Measurements from ENCODE around the gene CUL5.

DNA sequence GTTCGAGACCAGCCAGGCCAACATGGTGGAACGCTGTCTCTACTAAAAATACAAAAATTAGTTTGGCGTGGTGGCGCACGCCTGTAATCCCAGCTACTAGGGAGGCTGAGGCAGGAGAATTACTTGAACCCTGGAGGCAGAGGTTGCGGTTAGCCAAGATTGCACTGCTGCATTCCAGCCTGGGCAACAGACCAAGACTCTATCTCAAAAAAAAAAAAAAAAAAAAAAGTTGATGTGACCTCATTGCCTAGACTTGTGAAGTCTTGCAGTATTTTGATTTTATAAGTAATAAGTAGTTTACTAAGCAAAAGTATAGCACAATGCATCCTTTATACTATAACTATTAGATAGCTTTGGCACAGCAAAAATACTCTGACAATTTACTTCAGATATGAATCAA lies 9.9 kb upstream of the CUL5 start:
- no peak for TF ChIP-seq POLR2AphosphoS5 (IDR thresholded peaks at IDR 0.05; ENCODE audit: low read depth)
- TF ChIP-seq CTCF (conservative IDR thresholded peaks at IDR 0.05; ENCODE audit: low read depth in 2 of 2): no peak
- TF ChIP-seq, protein P1, sequence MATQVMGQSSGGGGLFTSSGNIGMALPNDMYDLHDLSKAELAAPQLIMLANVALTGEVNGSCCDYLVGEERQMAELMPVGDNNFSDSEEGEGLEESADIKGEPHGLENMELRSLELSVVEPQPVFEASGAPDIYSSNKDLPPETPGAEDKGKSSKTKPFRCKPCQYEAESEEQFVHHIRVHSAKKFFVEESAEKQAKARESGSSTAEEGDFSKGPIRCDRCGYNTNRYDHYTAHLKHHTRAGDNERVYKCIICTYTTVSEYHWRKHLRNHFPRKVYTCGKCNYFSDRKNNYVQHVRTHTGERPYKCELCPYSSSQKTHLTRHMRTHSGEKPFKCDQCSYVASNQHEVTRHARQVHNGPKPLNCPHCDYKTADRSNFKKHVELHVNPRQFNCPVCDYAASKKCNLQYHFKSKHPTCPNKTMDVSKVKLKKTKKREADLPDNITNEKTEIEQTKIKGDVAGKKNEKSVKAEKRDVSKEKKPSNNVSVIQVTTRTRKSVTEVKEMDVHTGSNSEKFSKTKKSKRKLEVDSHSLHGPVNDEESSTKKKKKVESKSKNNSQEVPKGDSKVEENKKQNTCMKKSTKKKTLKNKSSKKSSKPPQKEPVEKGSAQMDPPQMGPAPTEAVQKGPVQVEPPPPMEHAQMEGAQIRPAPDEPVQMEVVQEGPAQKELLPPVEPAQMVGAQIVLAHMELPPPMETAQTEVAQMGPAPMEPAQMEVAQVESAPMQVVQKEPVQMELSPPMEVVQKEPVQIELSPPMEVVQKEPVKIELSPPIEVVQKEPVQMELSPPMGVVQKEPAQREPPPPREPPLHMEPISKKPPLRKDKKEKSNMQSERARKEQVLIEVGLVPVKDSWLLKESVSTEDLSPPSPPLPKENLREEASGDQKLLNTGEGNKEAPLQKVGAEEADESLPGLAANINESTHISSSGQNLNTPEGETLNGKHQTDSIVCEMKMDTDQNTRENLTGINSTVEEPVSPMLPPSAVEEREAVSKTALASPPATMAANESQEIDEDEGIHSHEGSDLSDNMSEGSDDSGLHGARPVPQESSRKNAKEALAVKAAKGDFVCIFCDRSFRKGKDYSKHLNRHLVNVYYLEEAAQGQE (IDR thresholded peaks at IDR 0.05; ENCODE audit: unreplicated experiment): no peak
- TF ChIP-seq EZH2 (IDR thresholded peaks at IDR 0.05; ENCODE audit: low read depth, unreplicated experiment): no peak
- no peak for TF ChIP-seq EZH2phosphoT487 (IDR thresholded peaks at IDR 0.05; ENCODE audit: unreplicated experiment)
- no peak for TF ChIP-seq JUNB (IDR thresholded peaks at IDR 0.05; ENCODE audit: unreplicated experiment)
- no peak for TF ChIP-seq CREB1 (CRISPR knock-in tag; IDR thresholded peaks at IDR 0.05; ENCODE audit: low read depth)
